ENCODE results near the gene ANKRD37.

GRCh38 chr4:185369731-185370130 lies 26.9 kb upstream of the ANKRD37 start:
- TF ChIP-seq POLR2AphosphoS5 (IDR thresholded peaks at IDR 0.05) (no peak), EP300 (IDR thresholded peaks at IDR 0.05) (no peak)
- TF ChIP-seq, protein P1, sequence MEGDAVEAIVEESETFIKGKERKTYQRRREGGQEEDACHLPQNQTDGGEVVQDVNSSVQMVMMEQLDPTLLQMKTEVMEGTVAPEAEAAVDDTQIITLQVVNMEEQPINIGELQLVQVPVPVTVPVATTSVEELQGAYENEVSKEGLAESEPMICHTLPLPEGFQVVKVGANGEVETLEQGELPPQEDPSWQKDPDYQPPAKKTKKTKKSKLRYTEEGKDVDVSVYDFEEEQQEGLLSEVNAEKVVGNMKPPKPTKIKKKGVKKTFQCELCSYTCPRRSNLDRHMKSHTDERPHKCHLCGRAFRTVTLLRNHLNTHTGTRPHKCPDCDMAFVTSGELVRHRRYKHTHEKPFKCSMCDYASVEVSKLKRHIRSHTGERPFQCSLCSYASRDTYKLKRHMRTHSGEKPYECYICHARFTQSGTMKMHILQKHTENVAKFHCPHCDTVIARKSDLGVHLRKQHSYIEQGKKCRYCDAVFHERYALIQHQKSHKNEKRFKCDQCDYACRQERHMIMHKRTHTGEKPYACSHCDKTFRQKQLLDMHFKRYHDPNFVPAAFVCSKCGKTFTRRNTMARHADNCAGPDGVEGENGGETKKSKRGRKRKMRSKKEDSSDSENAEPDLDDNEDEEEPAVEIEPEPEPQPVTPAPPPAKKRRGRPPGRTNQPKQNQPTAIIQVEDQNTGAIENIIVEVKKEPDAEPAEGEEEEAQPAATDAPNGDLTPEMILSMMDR (IDR thresholded peaks at IDR 0.05), result no peak

All from upper lobe of left lung (tissue), 4 donors.